ENCODE data around the gene HOXD10.

Gene HOXD10

GRCh38 chr2:176127774-176128072, 11.1 kb downstream of the HOXD10 start:
- Histone ChIP-seq H3K27ac (no peak overlapping the region), H3K4me3 (no peak overlapping the region)
- DNase-seq (ENCODE audit: low spot score): no peak
- no peak for TF ChIP-seq CTCF (IDR thresholded peaks at IDR 0.05)

- peak overlapping the region in 1 of 2 donors; percentile 78 for H3K27ac ChIP-seq
- no peak for DNase-seq (ENCODE audit: low spot score)
- peak overlapping the region; percentile 68 for H3K4me3 ChIP-seq
- TF ChIP-seq CTCF (IDR thresholded peaks at IDR 0.05): no peak
These were observed 11.8 kb downstream of the HOXD10 start for GRCh38 chr2:176128172-176128981.

GRCh38 chr2:176128982-176129796, 12.6 kb downstream of the HOXD10 start, which contains the start of gene HOXD8:
TSS of gene HOXD8 (plus strand) at chr2:176129705. CDS start at chr2:176130367, 662 bp downstream.
- peak within 1 kb of the TSS; percentile 36 to 78 for H3K27ac ChIP-seq
- TF ChIP-seq CTCF (IDR thresholded peaks at IDR 0.05): no peak
- no peak for DNase-seq (ENCODE audit: low spot score)
- peak within 1 kb of the TSS; percentile 68 for H3K4me3 ChIP-seq

GRCh38 chr2:176129813-176130146, 13.2 kb downstream of the HOXD10 start:
- TF ChIP-seq CTCF (IDR thresholded peaks at IDR 0.05): no peak
- peak overlapping the region; percentile 68 for H3K4me3 ChIP-seq
- no peak for DNase-seq (ENCODE audit: low spot score)
- peak overlapping the region in 1 of 2 donors; percentile 78 for H3K27ac ChIP-seq

GRCh38 chr2:176130147-176130956, 13.8 kb downstream of the HOXD10 start:
- no peak for DNase-seq (ENCODE audit: low spot score)
- peak overlapping the region; percentile 68 for H3K4me3 ChIP-seq
- TF ChIP-seq CTCF (IDR thresholded peaks at IDR 0.05): no peak

GRCh38 chr2:176130957-176131847, 14.6 kb downstream of the HOXD10 start:
- DNase-seq (ENCODE audit: low spot score): no peak
- Histone ChIP-seq H3K4me3 (peak overlapping the region; percentile 68), H3K27ac (peak overlapping the region; percentile 3 to 78)
- no peak for TF ChIP-seq CTCF (IDR thresholded peaks at IDR 0.05)

More at GRCh38 chr2:176130147-176130956, 13.8 kb downstream of the HOXD10 start:
- peak overlapping the region; percentile 36 to 78 for H3K27ac ChIP-seq
